Breast epithelium (tissue), 3 donors: Measurements from ENCODE around the gene DEDD2.

ENCODE experiments used
- POLR2A ChIP-seq: fragments of 450-650 bp; IDR thresholded peaks from one replicate; pipeline ENCODE4 v1.6.1; 2016; ENCODE audit warnings: antibody characterized with exemption, mild to moderate bottlenecking, moderate library complexity
- POLR2AphosphoS5 ChIP-seq, 3 donors: sonication (generic); formaldehyde crosslinking; IDR thresholded peaks; one replicate each; pipeline ENCODE4 v1.6.1; 2017; ENCODE audit warnings: antibody characterized with exemption in 3 of 3
- TF ChIP-seq, protein P1 (sequence below), 3 donors: fragments of 450-650 bp; IDR thresholded peaks; one replicate each; pipeline ENCODE4 v1.5.1; 2016 to 2017; ENCODE audit warnings: antibody characterized with exemption in 3 of 3, mild to moderate bottlenecking in 3 of 3, moderate library complexity in 3 of 3

DNA sequence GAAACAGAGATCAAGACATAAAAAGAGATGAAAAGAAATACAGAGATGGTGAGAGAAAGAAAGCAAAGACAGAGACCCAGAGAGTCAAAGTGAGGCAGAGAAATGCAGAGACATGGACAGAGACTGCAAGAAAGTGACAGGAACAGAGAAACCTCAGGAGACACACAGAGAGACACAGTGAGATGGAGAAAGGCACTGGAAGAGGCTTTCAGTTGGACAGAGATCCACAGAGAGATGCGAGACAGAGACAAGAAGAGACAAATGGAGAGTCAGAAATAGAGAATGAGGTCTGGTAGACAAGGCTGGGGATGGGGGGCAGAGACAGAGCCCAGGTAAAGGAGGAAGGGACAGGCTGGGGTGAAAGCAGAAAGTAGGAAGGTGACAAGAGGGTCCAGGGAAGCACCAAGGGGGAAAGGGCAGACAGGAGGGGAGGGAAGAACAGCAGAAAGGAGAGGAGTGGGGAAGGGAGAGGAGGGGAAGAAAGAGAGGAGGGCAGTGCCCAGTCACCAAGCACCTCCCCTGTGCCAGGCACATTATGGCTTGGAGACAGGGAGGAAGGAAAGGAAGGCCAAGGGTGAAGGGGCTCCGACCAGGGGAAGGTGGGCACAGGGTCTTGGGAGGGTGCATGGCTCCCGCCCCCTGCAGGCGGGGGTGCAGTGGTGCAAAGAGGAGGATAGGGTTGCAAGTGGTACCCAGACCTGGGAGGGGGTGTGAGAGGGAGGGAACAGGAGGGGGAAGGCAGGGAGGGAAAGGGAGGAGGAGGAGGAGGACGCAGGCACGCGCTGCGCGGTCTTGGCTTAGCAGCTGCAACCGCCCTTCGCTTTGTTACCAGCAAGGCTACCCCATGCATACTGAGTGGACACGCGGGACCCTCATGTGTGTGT lies 38.4 kb downstream of the DEDD2 start:
- TF ChIP-seq, protein P1, sequence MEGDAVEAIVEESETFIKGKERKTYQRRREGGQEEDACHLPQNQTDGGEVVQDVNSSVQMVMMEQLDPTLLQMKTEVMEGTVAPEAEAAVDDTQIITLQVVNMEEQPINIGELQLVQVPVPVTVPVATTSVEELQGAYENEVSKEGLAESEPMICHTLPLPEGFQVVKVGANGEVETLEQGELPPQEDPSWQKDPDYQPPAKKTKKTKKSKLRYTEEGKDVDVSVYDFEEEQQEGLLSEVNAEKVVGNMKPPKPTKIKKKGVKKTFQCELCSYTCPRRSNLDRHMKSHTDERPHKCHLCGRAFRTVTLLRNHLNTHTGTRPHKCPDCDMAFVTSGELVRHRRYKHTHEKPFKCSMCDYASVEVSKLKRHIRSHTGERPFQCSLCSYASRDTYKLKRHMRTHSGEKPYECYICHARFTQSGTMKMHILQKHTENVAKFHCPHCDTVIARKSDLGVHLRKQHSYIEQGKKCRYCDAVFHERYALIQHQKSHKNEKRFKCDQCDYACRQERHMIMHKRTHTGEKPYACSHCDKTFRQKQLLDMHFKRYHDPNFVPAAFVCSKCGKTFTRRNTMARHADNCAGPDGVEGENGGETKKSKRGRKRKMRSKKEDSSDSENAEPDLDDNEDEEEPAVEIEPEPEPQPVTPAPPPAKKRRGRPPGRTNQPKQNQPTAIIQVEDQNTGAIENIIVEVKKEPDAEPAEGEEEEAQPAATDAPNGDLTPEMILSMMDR (IDR thresholded peaks at IDR 0.05): no peak
- TF ChIP-seq POLR2A (no peak), POLR2AphosphoS5 (IDR thresholded peaks at IDR 0.05) (no peak)
